ENCODE data around the gene RXRG. TPM values are rescaled to one million over a fixed set of nuclear protein-coding genes. Genes with fewer than 3 reads are reported as not detected.

The RXRG gene
- total RNA-seq, 1 experiment from 2014 or later = not detected

- TF ChIP-seq AFF4 (CRISPR knock-in tag; IDR thresholded peaks at IDR 0.05; ENCODE audit: borderline replicate concordance) (no peak), E2F4 (CRISPR knock-in tag; IDR thresholded peaks at IDR 0.05; ENCODE audit: borderline replicate concordance, low read depth) (no peak), FOXK1 (CRISPR knock-in tag; IDR thresholded peaks at IDR 0.05) (no peak)
Observed at GRCh38 chr1:165452336-165453130, 7.6 kb upstream of the RXRG start (continued).

GRCh38 chr1:165451691-165452090 is 6.8 kb upstream of the RXRG start:
- H3K4me3 Mint-ChIP-seq = no peak overlapping the region

GRCh38 chr1:165449131-165449530 is 4.2 kb upstream of the RXRG start:
- no peaks in the 10 kb centered on the region for H3K9me3 Mint-ChIP-seq
- POLR2A ChIA-PET = interaction anchor here (0.6 kb wide), 1 partner anchor 213 kb away, joined by 5 read pairs; no protein-coding TSS in a partner anchor
- H3K4me1 Mint-ChIP-seq = peaks cover 5% of the 10 kb centered on the region
- CTCF ChIA-PET = no interaction called here
- DNase-seq (ENCODE audit: low spot score) = no peak
- peaks cover 6% of the 10 kb centered on the region for H3K27me3 Mint-ChIP-seq (ENCODE audit: low read depth)
- no peak overlapping the region for H3K27ac Mint-ChIP-seq
- no peaks in the 10 kb centered on the region for H3K36me3 Mint-ChIP-seq
- ATAC-seq = no peak
- no peak overlapping the region for H3K4me3 Mint-ChIP-seq
- no peak for TF ChIP-seq KAT7 (CRISPR knock-in tag; IDR thresholded peaks at IDR 0.05; ENCODE audit: borderline replicate concordance)
- no peak for TF ChIP-seq ZNF425 (CRISPR knock-in tag; conservative IDR thresholded peaks at IDR 0.05)
- no peak for TF ChIP-seq IRF2 (CRISPR knock-in tag; IDR thresholded peaks at IDR 0.05; ENCODE audit: borderline replicate concordance, low read depth)
- TF ChIP-seq SOX15 (CRISPR knock-in tag; IDR thresholded peaks at IDR 0.05) = no peak
- TF ChIP-seq ARID4B (CRISPR knock-in tag; IDR thresholded peaks at IDR 0.05; ENCODE audit: borderline replicate concordance) = no peak
- no peak for TF ChIP-seq ZBTB43 (CRISPR knock-in tag; IDR thresholded peaks at IDR 0.05)
- TF ChIP-seq SMAD4 (CRISPR knock-in tag; IDR thresholded peaks at IDR 0.05) = no peak
- no peak for TF ChIP-seq ATF1 (CRISPR knock-in tag; IDR thresholded peaks at IDR 0.05)
- TF ChIP-seq ZNF416 (CRISPR knock-in tag; IDR thresholded peaks at IDR 0.05) = no peak
- no peak for TF ChIP-seq RELA (CRISPR knock-in tag; IDR thresholded peaks at IDR 0.05; ENCODE audit: borderline replicate concordance)
- TF ChIP-seq SMAD3 (CRISPR knock-in tag; IDR thresholded peaks at IDR 0.05; ENCODE audit: borderline replicate concordance) = no peak

More at GRCh38 chr1:165451691-165452090, 6.8 kb upstream of the RXRG start:
- DNase-seq (ENCODE audit: low spot score) (no peak), ATAC-seq (no peak)
- Mint-ChIP-seq H3K27ac (no peak overlapping the region), H3K36me3 (no peaks in the 10 kb centered on the region), H3K27me3 (ENCODE audit: low read depth) (peaks cover 18% of the 10 kb centered on the region), H3K4me1 (peaks cover 5% of the 10 kb centered on the region), H3K9me3 (no peaks in the 10 kb centered on the region)
- ChIA-PET POLR2A (no interaction called here), CTCF (interaction anchor here (0.5 kb wide), 1 partner anchor 54 kb away, joined by 3 read pairs; no protein-coding TSS in a partner anchor)
- TF ChIP-seq ELF4 (CRISPR knock-in tag; IDR thresholded peaks at IDR 0.05; ENCODE audit: low read depth) = no peak
- TF ChIP-seq ZNF232 (CRISPR knock-in tag; IDR thresholded peaks at IDR 0.05) = no peak
- no peak for TF ChIP-seq ZBTB43 (CRISPR knock-in tag; IDR thresholded peaks at IDR 0.05)

Data from WTC11 (cell line).